Activated CD4-positive, alpha-beta T cell treated with anti-CD3 and anti-CD28 coated beads, Interleukin-2, amount 50 U/mL, for 48 hours (primary cell): ENCODE measurements around the gene NCAM1.

Source experiments
- DNase-seq, 2 experiments: peaks; one replicate each; pipeline ENCODE4 v3.0.0-alpha.2; 2020

Gene NCAM1

GRCh38 chr11:113260541-113260940 lies 299.3 kb downstream of the NCAM1 start:
- DNase-seq = no peak

GRCh38 chr11:113261709-113262475 lies 300.7 kb downstream of the NCAM1 start:
- no peak for DNase-seq

DNA sequence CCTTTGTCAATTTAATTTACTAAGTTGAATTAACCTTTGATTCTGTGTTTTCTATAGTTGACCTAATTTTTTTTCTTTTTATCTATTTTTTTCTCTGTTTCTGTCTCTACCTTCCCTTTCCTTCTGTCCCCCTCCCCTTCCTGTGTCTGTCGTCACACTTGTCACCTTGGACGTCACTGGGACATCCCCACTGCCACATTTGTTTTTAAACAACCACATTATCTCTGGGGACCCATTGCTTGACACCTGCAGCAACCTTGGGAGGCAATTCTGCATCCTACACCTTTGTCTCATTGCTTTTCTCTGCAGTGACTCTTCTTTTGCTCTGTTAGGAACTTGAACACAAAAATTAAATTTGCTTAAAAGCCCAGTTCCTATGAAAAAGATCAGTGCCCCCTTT lies 301.4 kb downstream of the NCAM1 start:
- DNase-seq = no peak

GRCh38 chr11:113263458-113264259 lies 302.4 kb downstream of the NCAM1 start:
- no peak for DNase-seq

DNA sequence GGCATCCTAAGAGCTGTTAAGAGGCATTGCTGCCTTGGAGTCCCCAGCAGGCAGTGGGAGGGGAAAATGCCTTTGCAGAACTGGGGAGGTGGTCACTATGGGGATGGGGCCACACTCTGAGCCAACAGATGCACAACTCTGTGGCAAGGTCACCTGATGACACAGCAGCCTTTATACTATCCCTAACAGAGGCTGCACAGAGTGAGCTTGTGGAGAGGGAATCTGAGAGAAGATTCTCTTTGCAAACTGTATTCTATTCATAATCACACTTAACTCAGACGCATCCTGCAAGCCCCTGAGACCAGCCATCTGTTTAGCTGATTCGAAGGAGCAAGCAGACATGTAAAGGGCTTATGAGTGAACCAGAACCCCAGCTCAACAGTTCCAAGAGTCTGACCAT lies 304.1 kb downstream of the NCAM1 start:
- no peak for DNase-seq

- no peak for DNase-seq
These were observed 306.3 kb downstream of the NCAM1 start for GRCh38 chr11:113267493-113267892.

- no peak for DNase-seq
These were observed 307.9 kb downstream of the NCAM1 start for GRCh38 chr11:113269096-113269495.

GRCh38 chr11:113269636-113270035 lies 308.4 kb downstream of the NCAM1 start:
- DNase-seq = no peak

GRCh38 chr11:113270080-113270479 lies 308.9 kb downstream of the NCAM1 start:
- DNase-seq = no peak

- no peak for DNase-seq
These were observed 310.5 kb downstream of the NCAM1 start for GRCh38 chr11:113271551-113272245.

DNA sequence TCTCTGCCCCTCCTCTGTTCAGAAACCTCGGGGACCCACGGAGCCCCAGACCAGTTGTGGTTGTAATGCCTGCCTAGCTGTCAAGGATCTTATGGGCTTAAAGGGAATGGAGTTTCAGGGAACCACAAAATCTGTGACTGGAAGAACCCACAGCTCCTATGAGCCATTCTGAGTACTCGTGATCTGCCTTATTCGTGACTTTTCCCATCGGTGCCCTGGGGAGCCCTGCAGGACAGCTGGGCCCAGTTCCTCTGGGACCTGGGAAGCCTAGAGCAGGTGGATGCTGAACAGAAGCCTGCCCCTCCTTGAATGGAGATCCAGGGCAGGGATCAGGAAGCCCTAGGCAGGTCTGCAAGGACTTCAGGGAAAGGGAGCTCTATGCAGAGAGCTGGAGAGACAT lies 311.1 kb downstream of the NCAM1 start:
- no peak for DNase-seq

DNA sequence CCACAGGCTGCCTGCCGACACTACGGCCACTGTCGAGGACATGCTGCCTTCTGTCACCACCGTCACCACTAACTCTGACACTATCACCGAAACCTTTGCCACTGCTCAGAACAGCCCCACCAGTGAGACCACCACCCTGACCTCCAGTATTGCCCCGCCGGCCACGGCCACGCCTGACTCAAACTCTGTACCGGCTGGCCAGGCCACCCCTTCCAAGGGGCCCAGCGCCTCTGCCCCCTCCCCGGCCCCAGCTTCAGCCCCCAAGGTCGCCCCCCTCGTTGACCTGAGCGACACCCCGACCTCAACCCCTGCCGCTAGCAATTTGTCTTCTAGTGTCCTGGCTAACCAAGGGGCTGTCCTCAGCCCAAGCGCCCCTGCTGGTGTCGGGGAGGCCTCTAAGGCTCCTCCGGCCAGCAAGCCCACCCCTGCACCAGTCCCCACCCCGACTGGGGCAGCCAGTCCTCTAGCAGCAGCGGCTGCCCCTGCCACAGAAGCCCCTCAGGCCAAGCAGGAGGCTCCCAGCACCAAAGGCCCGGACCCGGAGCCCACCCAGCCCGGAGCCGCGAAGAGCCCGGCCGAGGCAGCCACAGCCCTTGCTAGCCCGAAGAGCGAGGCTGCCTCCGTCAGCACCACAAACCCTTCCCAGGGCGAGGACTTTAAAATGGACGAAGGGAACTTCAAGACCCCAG lies 311.9 kb downstream of the NCAM1 start:
- DNase-seq = no peak

DNA sequence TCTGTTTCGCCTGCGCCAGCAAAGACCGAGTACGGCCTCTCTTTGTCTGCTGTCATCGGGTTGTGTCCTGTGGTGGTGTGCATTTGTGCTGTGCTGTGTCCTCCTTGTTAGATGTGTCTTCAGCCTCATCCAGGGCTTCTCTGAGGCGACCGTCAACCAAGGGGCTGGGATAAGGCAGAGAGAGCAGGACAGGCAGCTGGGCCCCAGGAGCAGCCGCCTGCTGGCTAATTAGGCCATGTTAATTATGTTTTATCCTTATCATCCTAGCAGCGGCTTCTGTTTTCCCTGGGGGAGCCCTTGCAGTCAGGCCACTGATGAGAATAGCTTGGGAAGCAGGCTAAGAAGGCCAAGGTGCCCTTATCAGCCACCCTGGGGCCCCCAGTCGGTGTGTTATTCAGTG lies 312.5 kb downstream of the NCAM1 start:
- DNase-seq = no peak

DNA sequence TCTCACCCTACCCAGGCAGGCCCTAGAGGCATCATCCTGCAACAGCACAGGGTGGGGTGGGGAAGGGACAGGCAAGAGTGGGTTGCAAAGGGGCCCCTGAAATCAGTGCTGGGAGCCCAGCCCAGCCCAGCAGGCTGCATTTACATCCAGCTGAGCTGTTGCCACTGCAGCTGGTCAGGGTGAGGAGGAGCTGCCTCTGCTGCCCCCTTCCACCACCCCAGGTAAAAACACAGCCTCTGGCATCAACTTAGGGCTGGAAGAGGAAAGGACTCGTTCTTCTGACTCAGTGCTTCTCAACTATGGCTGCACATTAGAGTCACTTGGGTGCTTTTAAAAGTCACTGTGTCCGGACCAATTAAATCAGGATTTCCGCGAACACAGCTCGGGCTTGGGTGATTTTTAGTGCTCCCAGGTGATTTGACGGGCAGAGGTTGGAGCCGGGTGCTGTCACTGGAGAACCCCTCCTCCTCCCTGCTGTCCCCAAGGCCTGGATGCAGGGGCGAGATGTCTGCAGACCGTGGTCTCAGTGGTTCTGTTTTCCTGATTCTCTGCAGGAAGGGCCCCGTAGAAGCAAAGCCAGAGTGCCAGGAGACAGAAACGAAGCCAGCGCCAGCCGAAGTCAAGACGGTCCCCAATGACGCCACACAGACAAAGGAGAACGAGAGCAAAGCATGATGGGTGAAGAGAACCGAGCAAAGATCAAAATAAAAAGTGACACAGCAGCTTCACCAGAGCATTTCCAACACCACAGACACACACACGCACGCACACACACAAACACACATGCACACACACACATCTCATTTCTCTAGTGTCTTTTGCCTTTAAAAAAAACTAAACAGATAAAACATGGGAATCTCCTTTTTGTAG lies 313.7 kb downstream of the NCAM1 start:
- no peak for DNase-seq

DNA sequence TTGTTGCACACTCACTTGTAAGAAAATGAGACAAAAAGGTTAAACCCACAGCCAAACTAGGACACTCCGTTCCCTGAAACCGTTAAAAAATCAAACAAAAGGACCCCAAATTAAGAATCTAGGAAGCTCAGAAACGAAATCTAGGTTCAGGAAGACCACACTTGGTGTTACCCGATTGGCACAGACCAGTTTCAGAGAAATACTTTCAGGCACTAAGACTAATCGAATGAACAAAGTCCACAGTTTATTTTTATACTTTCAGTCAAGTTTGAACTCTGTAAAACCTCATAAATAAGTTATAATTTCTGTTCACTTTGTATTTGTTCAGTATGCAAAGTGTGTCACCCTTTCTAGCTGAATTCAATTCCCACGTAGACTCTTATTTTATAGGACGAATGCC lies 314.4 kb downstream of the NCAM1 start:
- DNase-seq = no peak

DNA sequence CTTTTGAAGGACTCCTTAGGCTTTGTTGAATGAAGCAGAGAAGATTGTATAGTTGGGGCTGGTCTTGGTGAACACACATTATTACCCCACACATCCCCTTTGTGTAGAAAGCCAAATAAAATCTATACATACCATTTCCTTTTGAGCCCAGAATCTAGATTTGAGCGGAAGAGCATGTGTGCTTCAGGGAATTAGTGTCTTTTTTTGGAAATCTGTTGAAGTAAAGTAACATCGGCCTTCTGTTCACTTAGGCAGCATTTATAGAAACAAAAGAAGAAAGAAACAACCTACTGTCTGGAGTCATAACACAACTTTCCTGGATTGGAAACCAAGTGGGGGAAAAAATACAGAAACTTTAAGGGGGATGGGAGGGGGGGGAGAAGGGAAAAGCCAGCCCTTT lies 315.2 kb downstream of the NCAM1 start:
- no peak for DNase-seq

DNA sequence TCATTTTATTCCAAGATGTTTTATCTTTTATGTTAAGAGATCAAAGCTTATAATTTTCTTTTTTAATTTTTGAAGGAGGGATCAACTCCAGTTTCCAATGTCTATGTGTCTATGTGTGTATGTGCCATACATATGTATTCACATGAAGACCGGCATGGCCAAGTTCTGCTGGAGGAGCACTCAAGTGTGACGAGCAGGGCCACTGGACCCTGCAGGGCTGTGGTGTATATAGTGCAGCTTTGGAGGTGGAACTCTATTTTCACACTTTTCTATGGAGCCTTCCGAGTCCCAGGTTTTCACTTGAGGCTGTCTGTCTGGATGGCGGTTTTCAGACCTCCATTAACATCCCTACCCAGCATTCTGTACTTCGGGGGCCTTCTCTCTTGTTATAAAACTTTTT lies 316.7 kb downstream of the NCAM1 start:
- DNase-seq = no peak

GRCh38 chr11:113278481-113278880 lies 317.3 kb downstream of the NCAM1 start:
- DNase-seq = no peak

DNA sequence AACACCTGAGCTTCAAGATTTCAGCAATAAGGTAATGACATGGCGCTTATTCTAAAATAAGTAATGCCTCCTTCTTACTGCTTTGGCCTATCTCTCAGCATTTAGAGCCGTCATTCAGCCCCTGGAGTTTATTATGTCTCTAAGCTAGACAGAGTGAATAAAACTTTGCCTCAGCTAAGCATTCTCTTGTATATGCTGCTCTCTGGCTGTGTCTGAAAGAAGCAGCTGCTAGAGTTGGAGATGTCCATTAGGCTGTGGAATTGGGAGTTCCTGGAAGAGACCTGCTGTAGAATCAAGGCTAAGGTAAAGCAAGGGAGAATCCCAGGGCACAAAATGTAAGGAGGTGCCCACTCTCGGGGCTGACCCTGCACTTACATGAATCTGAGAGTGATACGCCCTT lies 317.7 kb downstream of the NCAM1 start:
- no peak for DNase-seq

DNA sequence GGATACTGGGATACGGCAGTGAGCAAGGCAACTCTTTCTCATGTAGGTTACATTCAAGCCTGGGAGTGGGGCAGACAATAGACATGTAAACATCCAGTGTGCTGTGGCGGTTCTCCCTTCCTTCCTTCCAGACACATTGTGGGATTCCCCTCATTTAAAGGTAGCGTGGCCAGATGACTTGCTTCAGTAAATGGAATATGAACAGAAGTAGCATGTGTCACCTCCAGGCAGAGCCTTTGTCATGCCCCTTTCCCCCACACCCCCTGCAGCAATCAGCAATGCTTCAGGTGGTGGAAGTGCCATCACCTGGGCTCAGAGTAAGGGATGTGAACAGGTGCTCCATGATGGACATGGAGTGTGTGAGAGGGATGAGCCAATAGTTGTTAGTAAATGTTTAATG lies 318.4 kb downstream of the NCAM1 start:
- no peak for DNase-seq

- DNase-seq = no peak
These were observed 320.0 kb downstream of the NCAM1 start for GRCh38 chr11:113281052-113281725.
